Tibial nerve (tissue), 4 donors: ENCODE results near the gene KCNK10. TPM values are rescaled to one million over a fixed set of nuclear protein-coding genes. Genes with fewer than 3 reads are reported as not detected.

Experiments
- DNase-seq, 2 donors: peaks; one replicate each; pipeline ENCODE4 v3.0.0-alpha.2; 2019; ENCODE audit warnings: low spot score in 2 of 2
- H3K27ac ChIP-seq, 4 donors: fragments of 200-600 bp; sonication (generic) in 3 of 4; one replicate each; pipeline ENCODE4 v1.5.1; 2017 to 2019; ENCODE audit warnings: mild to moderate bottlenecking in 1 of 4
- H3K27me3 ChIP-seq, 2 donors: fragments of 200-600 bp; sonication (generic) in 1 of 2; one replicate each; pipeline versions ENCODE4 v1.5.1 to v1.6.0; 2017 to 2019
- H3K36me3 ChIP-seq, 3 donors: fragments of 200-600 bp; sonication (generic); one replicate each; pipeline ENCODE4 v1.5.1; 2018 to 2019
- H3K4me1 ChIP-seq, 4 donors: fragments of 200-600 bp; sonication (generic) in 3 of 4; one replicate each; pipeline ENCODE4 v1.5.1; 2017 to 2019
- H3K4me3 ChIP-seq, 4 donors: fragments of 200-600 bp; sonication (generic) in 3 of 4; one replicate each; pipeline ENCODE4 v1.5.1; 2017 to 2019; ENCODE audit warnings: mild to moderate bottlenecking in 1 of 4, moderate library complexity in 1 of 4
- H3K9me3 ChIP-seq, 4 donors: fragments of 200-600 bp; sonication (generic) in 3 of 4; one replicate each; pipeline ENCODE4 v1.5.1; 2017 to 2019
- CTCF ChIP-seq, 5 experiments: fragments of 200-600 bp in 3 of 5; fragments of 450-650 bp in 2 of 5; sonication (generic) in 3 of 5; IDR thresholded peaks; one replicate each; pipeline ENCODE4 v1.5.1; 2016 to 2019; ENCODE audit warnings: antibody characterized with exemption in 5 of 5, mild to moderate bottlenecking in 3 of 5, moderate library complexity in 2 of 5
- EP300 ChIP-seq, 2 donors: sonication (generic); formaldehyde crosslinking; IDR thresholded peaks; one replicate each; pipeline ENCODE4 v1.6.1; 2017; ENCODE audit warnings: antibody characterized with exemption in 2 of 2, mild to moderate bottlenecking in 1 of 2
- POLR2A ChIP-seq, 2 donors: fragments of 450-650 bp; IDR thresholded peaks; one replicate each; pipeline ENCODE4 v1.6.1; 2017; ENCODE audit warnings: antibody characterized with exemption in 2 of 2, mild to moderate bottlenecking in 2 of 2, moderate library complexity in 2 of 2
- whole genome bisulfite sequencing, 2 donors: methylation state at CpG; one replicate each; pipeline ENCODE4 v1.1.5; 2018; 5-methylcytosine and 5-hydroxymethylcytosine counted together
- total RNA-seq, 4 donors: library from RNA; depleted of rRNA; stranded (reverse); fragments of >200 nt; gene quantifications; one replicate each; pipeline ENCODE4 v1.1.0, GENCODE V29; 2016

The KCNK10 gene
- total RNA-seq, 4 donors from 2014 or later = not detected

DNA sequence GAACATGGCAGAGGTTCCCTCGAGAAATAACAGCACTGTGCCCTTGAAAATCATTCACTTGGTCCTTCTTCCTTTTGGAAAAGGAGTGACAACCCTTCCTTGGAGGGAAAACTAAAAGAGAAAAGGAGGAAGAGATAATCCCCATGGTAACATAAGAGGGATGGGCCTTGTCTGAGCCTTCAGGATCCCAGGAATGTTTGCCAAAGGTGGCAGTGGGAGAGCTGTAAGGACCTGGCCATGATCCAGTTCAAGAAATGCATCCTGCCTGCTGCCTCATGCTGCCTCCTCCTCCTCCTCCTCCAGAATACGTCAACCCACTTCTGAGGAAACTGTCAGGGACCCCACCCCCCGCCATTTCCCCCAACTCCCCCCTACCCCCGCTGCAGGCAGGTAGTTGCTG, 118.8 kb downstream of the KCNK10 start:
- Histone ChIP-seq H3K27me3 (no peaks in the 10 kb centered on the region), H3K4me3 (no peak overlapping the region), H3K36me3 (no peaks in the 10 kb centered on the region), H3K27ac (no peak overlapping the region), H3K9me3 (no peaks in the 10 kb centered on the region), H3K4me1 (no peaks in the 10 kb centered on the region)
- 61 to 63% methylated on average over 4 of the region's 4 CpGs for WGBS, 2 donors
- TF ChIP-seq POLR2A (IDR thresholded peaks at IDR 0.05) = no peak
- no peak for TF ChIP-seq CTCF (IDR thresholded peaks at IDR 0.05)
- TF ChIP-seq EP300 (IDR thresholded peaks at IDR 0.05) = no peak
- no peak for DNase-seq

- 73 to 91% methylated on average over 3 of the region's 3 CpGs for WGBS, 2 donors
Observed at GRCh38 chr14:88203291-88203690, 119.8 kb downstream of the KCNK10 start.

GRCh38 chr14:88202286-88202685, 120.8 kb downstream of the KCNK10 start:
- H3K36me3 ChIP-seq = no peaks in the 10 kb centered on the region
- 79 to 87% methylated on average over 4 of the region's 4 CpGs for WGBS, 2 donors
- no peaks in the 10 kb centered on the region for H3K9me3 ChIP-seq
- TF ChIP-seq POLR2A (IDR thresholded peaks at IDR 0.05) = no peak
- TF ChIP-seq CTCF (IDR thresholded peaks at IDR 0.05) = no peak
- no peak for TF ChIP-seq EP300 (IDR thresholded peaks at IDR 0.05)
- no peaks in the 10 kb centered on the region for H3K27me3 ChIP-seq
- H3K4me1 ChIP-seq = no peaks in the 10 kb centered on the region
- no peak for DNase-seq
- H3K4me3 ChIP-seq = no peak overlapping the region
- H3K27ac ChIP-seq = no peak overlapping the region

More at GRCh38 chr14:88203291-88203690, 119.8 kb downstream of the KCNK10 start:
- no peak for TF ChIP-seq CTCF (IDR thresholded peaks at IDR 0.05)
- no peak for TF ChIP-seq EP300 (IDR thresholded peaks at IDR 0.05)
- no peak for TF ChIP-seq POLR2A (IDR thresholded peaks at IDR 0.05)
- no peaks in the 10 kb centered on the region for H3K9me3 ChIP-seq
- H3K36me3 ChIP-seq = no peaks in the 10 kb centered on the region
- no peaks in the 10 kb centered on the region for H3K4me1 ChIP-seq
- no peak overlapping the region for H3K27ac ChIP-seq
- no peak overlapping the region for H3K4me3 ChIP-seq
- no peak for DNase-seq
- H3K27me3 ChIP-seq = no peaks in the 10 kb centered on the region

GRCh38 chr14:88201851-88202250, 121.2 kb downstream of the KCNK10 start:
- Histone ChIP-seq H3K9me3 (no peaks in the 10 kb centered on the region), H3K4me3 (no peak overlapping the region), H3K27me3 (peaks cover 0 to 3% of the 10 kb centered on the region in 2 donors), H3K4me1 (no peaks in the 10 kb centered on the region), H3K27ac (no peak overlapping the region), H3K36me3 (no peaks in the 10 kb centered on the region)
- no peak for DNase-seq
- TF ChIP-seq CTCF (IDR thresholded peaks at IDR 0.05) = no peak
- TF ChIP-seq POLR2A (IDR thresholded peaks at IDR 0.05) = no peak
- no peak for TF ChIP-seq EP300 (IDR thresholded peaks at IDR 0.05)
- WGBS, 2 donors = 88 to 94% methylated on average over 2 of the region's 2 CpGs

GRCh38 chr14:88199882-88200281, 123.2 kb downstream of the KCNK10 start:
- whole genome bisulfite sequencing, 2 donors = 93 to 100% methylated on average over 1 of the region's 1 CpG
- Histone ChIP-seq H3K36me3 (no peaks in the 10 kb centered on the region), H3K27me3 (peaks cover 0 to 13% of the 10 kb centered on the region in 2 donors), H3K9me3 (no peaks in the 10 kb centered on the region), H3K4me3 (no peak overlapping the region), H3K27ac (no peak overlapping the region), H3K4me1 (no peaks in the 10 kb centered on the region)
- no peak for DNase-seq
- no peak for TF ChIP-seq POLR2A (IDR thresholded peaks at IDR 0.05)
- no peak for TF ChIP-seq CTCF (IDR thresholded peaks at IDR 0.05)
- no peak for TF ChIP-seq EP300 (IDR thresholded peaks at IDR 0.05)
